Germinal center (tissue), 1 donor: ENCODE data around the gene FSIP2.
"Not testable (repeated sequence)": the region's sequence is repeated elsewhere in the genome, so short reads cannot be mapped to it uniquely, and the experiment has no call there.

ENCODE experiments used
- DNase-seq: peaks from one replicate; pipeline ENCODE4 v3.0.0; 2012; ENCODE audit warnings: mixed read lengths, low spot score

The FSIP2 gene

DNA sequence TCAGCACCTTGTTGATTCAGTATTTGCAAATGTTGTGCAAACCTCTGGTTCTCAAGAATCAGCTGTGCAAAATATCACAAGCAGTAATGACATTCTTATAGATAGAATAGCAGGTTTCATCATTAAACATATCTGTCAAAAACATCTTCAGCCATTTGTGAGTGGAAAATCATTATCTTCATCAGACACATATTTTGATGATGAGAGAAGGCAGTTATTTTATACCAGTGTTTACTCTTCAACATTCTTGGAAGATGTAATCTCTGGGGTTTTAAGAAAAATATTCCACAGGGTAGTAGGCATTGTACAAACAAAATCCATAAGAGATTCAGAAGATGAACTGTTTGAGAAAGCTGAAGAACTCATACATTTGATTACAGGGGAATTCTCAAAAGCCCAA is 64.3 kb downstream of the FSIP2 start:
- no peak for DNase-seq

DNA sequence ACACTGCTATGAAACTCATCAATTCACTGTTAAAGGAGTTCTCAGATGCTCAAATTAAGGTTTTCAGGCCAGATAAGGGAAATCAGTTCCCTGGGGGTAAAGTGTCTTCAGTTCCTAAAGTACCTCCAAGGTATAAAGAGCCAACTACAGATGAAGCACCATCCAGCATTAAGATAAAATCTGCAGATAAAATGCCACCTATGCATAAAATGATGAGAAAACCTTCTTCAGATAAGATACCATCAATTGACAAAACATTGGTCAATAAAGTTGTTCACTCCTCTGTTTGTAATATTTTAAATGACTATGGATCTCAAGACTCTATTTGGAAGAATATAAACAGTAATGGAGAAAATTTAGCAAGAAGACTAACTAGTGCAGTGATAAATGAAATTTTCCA is 68.2 kb downstream of the FSIP2 start:
- no peak for DNase-seq

DNA sequence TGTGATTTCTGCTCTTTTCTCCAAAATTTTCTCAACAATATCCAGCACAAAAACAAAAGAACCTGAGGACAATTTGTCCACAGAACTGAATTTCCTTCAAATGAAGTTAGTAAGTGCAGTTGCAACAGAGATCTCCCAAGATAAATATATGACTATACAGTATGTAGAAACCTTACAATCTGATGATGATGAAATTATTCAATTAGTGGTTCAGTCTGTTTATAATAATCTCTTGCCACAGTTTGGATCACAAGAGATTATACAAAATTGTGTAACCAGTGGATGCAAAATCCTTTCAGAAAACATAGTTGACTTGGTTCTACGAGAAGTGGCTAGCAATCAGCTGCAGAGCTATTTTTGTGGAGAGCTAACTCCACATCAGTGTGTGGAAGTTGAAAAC is 68.7 kb downstream of the FSIP2 start:
- no peak for DNase-seq

DNA sequence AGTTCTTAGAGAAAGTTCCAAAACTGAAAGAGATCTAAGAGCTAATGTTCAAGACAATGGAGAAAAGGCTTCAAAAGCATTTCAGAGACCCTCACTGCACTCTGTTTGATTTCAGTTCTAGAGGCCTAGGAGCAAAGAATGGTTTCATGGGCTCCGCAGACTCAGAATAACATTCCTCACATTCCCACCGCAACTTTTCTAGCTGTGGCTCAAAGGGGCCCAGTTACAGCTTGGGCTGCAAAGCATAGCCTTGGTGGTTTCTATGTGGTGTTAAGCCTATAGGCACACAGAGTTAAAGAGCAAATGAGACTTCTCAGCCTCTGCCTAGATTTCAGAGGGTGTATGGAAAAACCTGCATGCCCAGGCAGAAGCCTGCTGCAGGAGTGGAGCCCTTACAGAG is 73.0 kb downstream of the FSIP2 start:
- DNase-seq = no peak

DNA sequence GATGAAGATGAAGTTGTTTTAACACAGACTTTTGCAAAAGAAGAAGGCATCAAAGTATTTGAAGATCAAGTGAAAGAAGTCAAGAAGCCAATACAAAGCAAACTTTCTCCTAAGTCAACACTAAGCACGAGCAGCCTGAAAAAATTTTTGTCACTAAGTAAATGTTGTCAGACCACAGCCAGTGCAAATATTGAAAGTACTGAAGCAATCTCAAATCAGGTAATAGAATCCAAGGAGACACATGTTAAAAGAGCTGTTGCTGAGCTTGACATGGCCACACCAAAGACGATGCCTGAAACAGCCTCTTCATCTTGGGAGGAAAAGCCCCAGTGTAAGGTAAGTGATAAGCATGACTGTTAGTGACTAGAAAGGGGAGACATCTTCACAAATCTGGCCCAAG is 75.1 kb downstream of the FSIP2 start:
- no peak for DNase-seq

DNA sequence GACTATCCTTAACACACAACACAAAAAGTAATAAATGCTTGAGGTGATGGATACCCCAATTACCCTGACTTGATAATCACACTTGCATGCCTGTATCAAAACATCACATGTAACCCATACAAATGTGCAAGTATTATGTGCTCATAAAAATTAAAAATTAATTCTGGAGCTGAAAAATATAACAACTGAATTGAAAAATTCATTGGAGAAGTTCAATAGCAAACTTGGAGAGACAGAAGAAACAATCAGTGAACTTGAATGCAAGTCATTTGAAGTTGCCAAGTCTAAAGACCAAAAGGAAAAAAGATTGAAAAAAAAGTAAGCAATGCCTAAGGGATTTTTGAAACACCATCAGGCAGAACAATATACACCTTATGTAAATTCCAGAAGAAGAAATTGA is 79.4 kb downstream of the FSIP2 start:
- no peak for DNase-seq

DNA sequence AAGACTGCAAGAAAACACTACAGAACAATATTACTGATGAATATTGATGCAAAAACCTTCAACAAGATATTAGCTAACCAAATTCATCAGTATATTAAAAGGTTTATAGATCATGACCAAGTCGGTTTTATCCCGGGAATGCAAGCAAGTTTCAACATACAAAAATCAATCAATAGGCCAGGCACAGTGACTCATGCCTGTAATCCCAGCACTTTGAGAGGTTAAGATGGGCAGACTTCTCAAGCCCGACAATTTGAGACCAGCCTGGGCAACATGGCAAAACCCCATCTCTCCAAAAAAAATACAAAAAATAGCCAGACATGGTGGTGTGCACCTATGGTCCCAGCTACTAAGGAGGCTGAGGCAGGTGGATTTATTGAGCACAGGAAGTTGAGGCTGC is 82.9 kb downstream of the FSIP2 start:
- DNase-seq = no peak

DNA sequence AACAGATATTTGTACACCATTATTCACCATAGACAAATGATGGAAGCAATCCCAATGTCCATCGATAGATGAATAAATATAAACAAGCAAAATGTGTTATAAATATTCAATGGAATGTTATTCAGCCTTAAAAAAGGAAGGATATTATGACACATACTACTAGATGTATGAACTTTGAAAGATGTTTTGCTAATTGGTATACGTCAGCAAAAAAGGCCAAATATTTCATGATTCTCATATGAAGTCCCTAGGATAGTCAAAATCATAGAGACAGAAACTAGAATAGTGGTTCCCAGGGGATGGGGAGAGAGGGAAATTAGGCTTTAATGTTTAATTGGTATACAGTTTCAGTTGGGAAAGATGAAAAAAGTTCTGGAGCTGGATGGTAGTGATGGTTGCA is 85.2 kb downstream of the FSIP2 start:
- no peak for DNase-seq

DNA sequence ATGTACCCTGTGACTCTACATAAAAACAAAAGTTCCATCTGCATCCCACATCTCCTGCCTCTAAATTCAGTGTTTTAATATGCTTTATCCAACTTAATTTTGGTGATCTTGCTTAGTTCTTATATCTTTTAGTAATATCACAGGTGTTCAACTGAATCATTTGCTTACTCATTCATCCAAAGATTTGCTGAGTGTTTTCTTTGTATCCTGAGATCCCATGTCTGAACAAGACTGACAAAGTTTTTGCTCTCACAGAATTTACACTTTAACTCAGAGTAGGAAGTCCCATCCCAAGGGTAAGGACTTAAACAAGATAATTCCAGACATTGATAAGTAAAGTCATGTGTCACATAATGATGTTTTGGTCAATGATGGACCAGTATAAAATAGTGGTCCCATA is 87.0 kb downstream of the FSIP2 start:
- no peak for DNase-seq

DNA sequence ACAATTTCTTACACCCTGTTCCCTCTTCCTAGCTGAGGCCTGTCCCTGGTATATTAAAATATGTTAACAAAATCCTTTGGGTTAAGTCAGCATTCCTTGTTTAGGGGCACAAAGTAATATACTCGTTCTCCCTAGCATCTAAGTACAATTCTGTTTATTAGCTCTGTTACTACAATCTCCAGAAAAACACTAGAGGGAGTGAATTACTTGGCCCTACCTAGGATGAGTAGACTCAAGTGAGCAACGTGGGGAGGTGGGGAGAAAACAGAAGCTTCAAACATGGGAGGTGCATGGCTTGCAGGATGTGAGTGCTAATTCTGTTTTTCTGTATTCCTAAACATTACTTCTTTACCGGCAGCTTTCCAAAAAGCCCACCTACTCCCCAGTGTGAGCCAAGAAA is 89.7 kb downstream of the FSIP2 start:
- DNase-seq = no peak

DNA sequence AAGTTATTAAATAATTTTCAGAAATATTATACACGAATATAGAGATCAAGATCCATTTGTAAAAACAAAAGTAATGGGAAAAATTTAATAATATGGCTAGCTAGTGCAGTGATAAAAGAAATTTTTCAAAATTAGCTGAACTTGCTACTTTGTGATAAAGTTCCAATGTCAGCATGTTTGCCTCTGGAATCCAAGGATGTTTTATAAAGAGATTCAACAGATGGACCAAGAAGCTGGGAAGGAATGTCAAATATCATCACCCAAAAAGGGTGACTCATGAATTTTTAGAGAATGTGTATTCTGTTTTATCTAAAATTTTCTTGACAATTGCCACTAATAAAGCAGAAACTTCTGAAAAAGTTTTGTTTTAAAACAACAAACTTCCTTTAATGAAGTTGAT is 95.3 kb downstream of the FSIP2 start:
- DNase-seq = no peak

DNA sequence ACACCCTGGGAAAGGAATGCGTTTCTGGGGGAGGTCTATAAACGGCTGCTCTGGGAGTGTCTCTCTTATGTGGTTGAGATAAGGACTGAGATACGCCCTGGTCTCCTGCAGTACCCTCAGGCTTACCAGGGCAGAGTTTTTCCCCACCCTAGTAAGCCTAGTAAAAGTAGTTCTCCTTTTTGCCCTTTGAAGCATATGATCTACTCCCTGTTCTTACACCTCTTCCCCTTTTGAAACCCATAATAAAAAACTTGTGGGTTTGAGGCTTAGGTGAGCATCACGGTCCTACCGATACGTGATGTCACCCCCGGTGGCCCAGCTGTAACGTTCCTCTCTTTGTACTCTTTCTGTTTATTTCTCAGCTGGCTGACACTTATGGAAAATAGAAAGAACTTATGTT is 97.4 kb downstream of the FSIP2 start:
- DNase-seq = no peak

DNA sequence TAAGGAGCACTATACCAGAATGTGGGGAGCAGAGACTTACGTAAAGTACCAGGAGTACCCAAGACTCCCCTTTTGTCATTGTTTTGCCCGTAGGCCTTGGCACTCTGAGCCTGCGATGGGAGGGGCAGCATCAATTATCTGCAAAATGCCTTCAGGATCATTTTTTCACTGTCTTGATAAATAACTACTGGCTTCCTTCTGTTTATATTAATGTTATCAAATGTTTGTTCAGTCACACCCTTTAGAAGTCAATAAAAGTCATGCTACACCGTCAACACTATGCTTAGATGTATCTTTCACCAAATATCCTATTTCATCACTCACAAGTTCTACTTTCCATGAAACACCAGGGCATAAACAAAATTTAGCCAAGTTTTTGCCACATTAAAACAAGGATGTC is 116.3 kb downstream of the FSIP2 start:
- DNase-seq = no peak

DNA sequence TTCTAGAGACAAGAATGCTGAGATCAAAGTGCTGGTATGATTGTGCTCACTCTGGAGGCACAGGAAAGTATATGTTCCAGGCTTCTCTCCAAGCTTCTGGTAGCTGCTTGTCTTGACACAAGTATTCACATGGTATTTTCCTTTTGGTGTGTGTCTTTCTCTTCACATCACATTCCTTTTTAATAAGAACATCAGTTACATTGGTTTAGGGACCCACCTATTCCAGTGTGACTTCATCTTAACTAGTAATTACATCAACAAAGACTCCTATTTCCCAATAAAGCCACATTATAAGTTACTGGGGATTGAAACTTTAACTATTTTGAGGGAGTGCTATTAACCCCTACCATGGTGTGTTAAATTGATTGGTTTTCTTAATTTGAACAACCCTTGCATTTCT is 119.1 kb downstream of the FSIP2 start:
- DNase-seq = no peak

DNA sequence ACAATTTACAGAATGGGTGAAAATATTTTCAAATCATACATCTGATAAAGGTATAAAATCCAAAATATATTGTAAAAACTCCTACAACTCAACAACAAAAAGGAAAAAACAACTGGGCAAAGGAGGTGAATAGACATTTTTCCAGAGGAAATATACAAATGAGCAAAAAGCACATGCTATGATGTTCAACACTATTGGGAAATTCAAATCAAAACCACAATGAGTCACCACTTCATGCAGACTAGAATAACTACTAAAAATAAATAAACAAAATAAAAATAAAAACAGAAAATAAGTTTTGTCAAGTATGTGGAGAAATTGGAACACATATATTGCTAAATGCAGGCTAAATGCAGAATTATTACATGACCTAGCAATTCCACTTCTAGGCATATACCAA is 120.9 kb downstream of the FSIP2 start:
- no peak for DNase-seq

DNA sequence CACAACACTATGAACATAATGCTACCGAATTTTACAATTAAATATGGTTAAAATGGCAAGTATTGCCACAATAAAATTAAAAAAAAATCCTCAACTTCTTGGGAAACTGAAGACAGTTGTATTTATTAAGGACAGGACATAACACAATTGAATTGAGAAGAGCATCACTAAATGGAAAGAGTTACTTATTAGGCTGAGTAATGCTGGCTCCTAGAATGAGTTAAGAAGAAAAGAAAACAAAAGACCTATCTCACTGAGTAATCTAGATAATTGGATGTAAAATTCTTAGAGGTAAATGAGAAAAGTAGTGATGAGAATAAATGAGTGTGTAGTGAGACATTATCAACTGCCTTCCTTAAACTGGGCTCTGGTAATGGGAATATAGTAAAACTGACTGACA is 121.7 kb downstream of the FSIP2 start:
- DNase-seq = no peak

DNA sequence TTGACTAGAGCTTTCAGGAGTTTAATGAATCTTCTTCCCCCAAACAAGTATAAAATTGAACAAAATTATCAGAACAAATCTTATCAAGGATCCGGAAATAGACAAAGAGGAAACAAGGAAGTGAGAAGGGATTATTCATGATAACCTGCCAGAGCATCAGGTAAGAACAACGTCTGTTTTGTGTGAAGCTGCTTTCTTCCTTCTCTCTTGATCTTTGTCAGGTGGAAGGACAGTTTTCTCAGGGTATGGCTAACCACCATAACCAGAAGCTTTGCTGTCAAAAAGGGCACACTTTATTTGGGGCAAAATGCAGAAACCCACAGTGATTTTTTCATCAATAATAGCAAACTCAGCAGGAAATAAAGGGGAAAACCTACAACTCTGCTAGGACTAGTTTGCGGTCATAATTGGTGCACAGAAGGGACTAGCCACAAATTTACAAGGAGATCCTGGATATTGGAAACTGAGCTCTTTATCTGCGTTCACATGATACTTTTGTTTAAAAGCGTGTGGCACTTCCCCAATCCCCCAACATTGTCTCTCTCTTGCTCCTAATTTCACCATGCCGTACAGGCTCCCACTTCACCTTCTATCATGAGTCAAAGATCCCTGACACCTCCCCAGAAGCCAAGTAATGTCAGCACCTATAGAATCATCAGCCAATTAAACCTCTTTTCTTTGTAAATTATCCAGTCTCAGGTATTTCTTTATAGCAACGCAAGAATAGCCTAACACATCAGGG is 124.2 kb downstream of the FSIP2 start:
- no peak for DNase-seq

DNA sequence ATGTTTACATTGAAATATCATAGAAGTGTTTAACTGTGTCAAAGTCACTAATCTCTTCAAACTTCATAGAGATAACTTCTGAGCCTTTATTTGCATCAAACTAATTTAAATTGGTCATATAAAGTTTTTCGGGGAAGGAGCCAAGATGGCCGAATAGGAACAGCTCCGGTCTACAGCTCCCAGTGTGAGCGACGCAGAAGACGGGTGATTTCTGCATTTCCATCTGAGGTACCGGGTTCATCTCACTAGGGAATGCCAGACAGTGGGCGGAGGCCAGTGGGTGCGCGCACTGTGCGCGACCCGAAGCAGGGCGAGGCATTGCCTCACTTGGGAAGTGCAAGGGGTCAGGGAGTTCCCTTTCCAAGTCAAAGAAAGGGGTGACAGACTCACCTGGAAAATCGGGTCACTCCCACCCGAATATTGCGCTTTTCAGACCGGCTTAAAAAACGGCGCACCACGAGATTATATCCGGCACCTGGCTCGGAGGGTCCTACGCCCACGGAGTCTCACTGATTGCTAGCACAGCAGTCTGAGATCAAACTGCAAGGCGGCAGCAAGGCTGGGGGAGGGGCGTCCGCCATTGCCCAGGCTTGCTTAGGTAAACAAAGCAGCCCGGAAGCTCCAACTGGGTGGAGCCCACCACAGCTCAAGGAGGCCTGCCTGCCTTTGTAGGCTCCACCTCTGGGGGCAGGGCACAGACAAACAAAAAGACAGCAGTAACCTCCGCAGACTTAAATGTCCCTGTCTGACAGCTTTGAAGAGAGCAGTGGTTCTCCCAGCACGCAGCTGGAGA is 126.1 kb downstream of the FSIP2 start:
- DNase-seq = not testable (repeated sequence)

DNA sequence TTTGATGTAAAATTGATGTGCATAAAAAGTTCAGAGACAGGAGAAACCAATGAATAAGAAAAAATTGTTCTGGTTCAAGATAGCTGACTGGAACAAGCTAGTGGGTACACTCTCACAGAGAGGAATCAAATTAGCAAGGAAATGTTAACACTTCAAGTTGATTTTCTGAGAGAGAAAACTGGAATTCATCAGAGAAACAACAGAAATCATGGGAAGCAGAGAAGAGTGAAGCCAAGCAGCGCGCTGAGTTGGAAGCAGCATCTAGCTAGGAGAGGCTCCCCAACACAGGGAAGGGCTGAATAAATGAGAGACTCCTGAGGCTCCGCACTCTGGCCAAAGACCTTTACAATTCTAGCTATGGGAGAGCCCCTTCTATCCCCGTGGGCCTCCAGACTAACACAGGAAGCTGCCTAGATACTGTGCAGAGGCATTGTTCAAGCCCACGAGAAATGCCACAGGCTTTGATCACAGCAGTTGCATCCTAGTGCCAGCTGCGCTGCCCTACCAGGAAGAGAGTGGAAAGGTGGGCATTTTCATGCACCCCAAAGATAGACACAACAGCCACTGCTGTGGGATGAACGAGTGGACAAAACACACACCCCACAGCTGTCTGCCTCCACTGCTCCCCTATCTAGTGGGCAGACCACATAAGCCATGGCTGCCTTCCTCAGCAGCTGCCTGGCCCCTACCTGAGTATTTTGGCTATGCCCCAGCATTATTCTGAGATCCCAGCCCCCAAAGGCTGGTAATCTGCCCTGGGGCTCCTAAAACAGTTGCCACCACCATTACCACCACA is 136.7 kb downstream of the FSIP2 start:
- no peak for DNase-seq

DNA sequence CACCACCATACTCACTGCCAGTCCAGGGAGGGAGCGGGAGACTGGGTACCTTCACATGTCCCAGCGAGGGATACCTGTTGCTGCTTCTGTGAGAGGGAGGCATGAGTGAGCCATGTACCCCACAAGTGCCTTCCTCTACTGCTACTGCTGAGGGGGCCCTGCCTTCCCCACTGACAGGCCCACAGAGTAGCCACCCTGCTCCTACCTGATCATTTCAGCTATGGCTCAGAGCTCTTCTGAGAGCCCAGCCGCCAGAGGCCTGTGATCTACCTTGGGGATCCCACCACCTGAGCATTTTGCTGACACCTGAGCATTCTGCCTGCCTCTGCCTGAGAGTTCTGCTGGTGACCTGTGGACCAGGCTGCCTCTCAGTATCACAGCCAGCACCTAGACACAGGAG is 137.6 kb downstream of the FSIP2 start:
- no peak for DNase-seq

DNA sequence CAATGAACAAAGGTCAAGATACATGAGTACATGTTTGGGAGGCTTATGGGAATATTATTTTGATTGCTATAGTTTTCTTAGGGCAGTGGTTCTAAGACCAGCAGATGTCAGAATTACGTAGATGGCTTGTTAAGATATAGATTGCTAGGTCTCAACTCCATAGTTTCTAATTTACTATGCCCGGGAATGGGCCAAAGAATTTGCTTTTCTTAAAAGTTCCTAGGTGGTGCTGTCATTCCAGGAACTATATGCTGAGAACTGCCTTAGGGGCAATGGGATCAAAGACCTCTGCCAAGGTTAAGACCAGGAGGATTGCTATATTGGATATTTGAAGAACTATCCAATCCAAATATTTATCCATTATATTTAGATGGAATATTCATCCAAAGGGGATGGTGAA is 141.8 kb downstream of the FSIP2 start:
- DNase-seq = no peak
